GM19467 (cell line): Measurements from ENCODE around the gene RPEL1.
"Not testable (repeated sequence)": the region's sequence is repeated elsewhere in the genome, so short reads cannot be mapped to it uniquely, and the experiment has no call there.

Source experiments
- ATAC-seq: cut with Tn5 transposase; IDR thresholded peaks from one replicate; pipeline ENCODE4 v1.9.1; 2021; ENCODE audit warnings: mild to moderate bottlenecking, moderate library complexity; ENCODE audit not compliant: unreplicated experiment

Gene RPEL1

GRCh38 chr10:103232772-103233488, 12.8 kb upstream of the RPEL1 start:
- ATAC-seq: no peak

GRCh38 chr10:103235775-103236174, 9.9 kb upstream of the RPEL1 start:
- ATAC-seq: no peak

- no peak for ATAC-seq
Measured at GRCh38 chr10:103238506-103239252, 7.0 kb upstream of the RPEL1 start.

- no peak for ATAC-seq
Measured at GRCh38 chr10:103241262-103242011, 4.2 kb upstream of the RPEL1 start.

- ATAC-seq: no peak
Measured at GRCh38 chr10:103244666-103245271, 918 bp upstream of the RPEL1 start.

GRCh38 chr10:103246324-103246723, 637 bp downstream of the RPEL1 start:
- no peak for ATAC-seq

- no peak for ATAC-seq
Measured at GRCh38 chr10:103254113-103254512, 8.4 kb downstream of the RPEL1 start.

GRCh38 chr10:103254538-103255325, 9.0 kb downstream of the RPEL1 start:
- ATAC-seq: no peak

GRCh38 chr10:103256613-103257012, 10.9 kb downstream of the RPEL1 start:
- ATAC-seq: no peak

GRCh38 chr10:103257812-103258211, 12.1 kb downstream of the RPEL1 start:
- no peak for ATAC-seq

GRCh38 chr10:103258928-103259327, 13.2 kb downstream of the RPEL1 start:
- ATAC-seq: not testable (repeated sequence)

- no peak for ATAC-seq
Measured at GRCh38 chr10:103259989-103260388, 14.3 kb downstream of the RPEL1 start.

- ATAC-seq: no peak
Measured at GRCh38 chr10:103262229-103262628, 16.5 kb downstream of the RPEL1 start.

GRCh38 chr10:103265717-103266329, 20.1 kb downstream of the RPEL1 start:
- ATAC-seq: no peak

- no peak for ATAC-seq
Measured at GRCh38 chr10:103273041-103273441, 27.4 kb downstream of the RPEL1 start.

GRCh38 chr10:103276251-103276895, 30.7 kb downstream of the RPEL1 start:
- ATAC-seq: no peak

GRCh38 chr10:103276896-103277712, 31.4 kb downstream of the RPEL1 start, which contains the start of gene INA:
Gene INA (plus strand): TSS chr10:103277138. CDS start chr10:103277212, 74 bp downstream.
- ATAC-seq: no peak

GRCh38 chr10:103277713-103278536, 32.2 kb downstream of the RPEL1 start:
- no peak for ATAC-seq
